GM12891 (cell line): ENCODE data around the gene TPD52L2.
"Not testable (repeated sequence)": the region's sequence is repeated elsewhere in the genome, so short reads cannot be mapped to it uniquely, and the experiment has no call there.

Experiments
- POLR2A ChIP-seq: IDR thresholded peaks from 2 replicates; pipeline ENCODE4 v1.6.1; 2011; ENCODE audit warnings: low read depth, low read length, control low read depth
- POLR2AphosphoS5 ChIP-seq: IDR thresholded peaks from 2 replicates; pipeline ENCODE4 v1.6.1; 2011; ENCODE audit warnings: low read depth, low read length, control low read depth
- POU2F2 ChIP-seq: IDR thresholded peaks from 2 replicates; pipeline ENCODE4 v1.6.1; 2011; ENCODE audit warnings: low read depth, mild to moderate bottlenecking, control low read depth, low read length, moderate library complexity
- SPI1 ChIP-seq: IDR thresholded peaks from 2 replicates; pipeline ENCODE4 v1.6.1; 2011; ENCODE audit warnings: low read depth, low read length, control low read depth
- TAF1 ChIP-seq: IDR thresholded peaks from 2 replicates; pipeline ENCODE4 v1.6.1; 2011; ENCODE audit warnings: low read depth, low read length, control low read depth

- TF ChIP-seq POLR2AphosphoS5, POLR2A, TAF1, SPI1, POU2F2: not testable (repeated sequence)
Measured at GRCh38 chr20:63874241-63874640, 9.2 kb downstream of the TPD52L2 start.
